Tibial artery (tissue), 4 donors: Measurements from ENCODE around the gene GET3.

Experiments
- DNase-seq, 2 donors: peaks; one replicate each; pipeline ENCODE4 v3.0.0-alpha.2; 2019
- H3K27ac ChIP-seq, 2 donors: fragments of 200-600 bp; sonication (generic) in 1 of 2; 1 replicate in 1 of 2; 2 replicates in 1 of 2; pipeline ENCODE4 v1.5.1; 2018 to 2019; ENCODE audit warnings: mild to moderate bottlenecking in 1 of 2
- H3K27me3 ChIP-seq, 2 donors: fragments of 200-600 bp; sonication (generic) in 1 of 2; one replicate each; pipeline versions ENCODE4 v1.5.1 to v1.6.0; 2016 to 2019
- H3K36me3 ChIP-seq, 3 donors: fragments of 200-600 bp; sonication (generic) in 2 of 3; one replicate each; pipeline ENCODE4 v1.5.1; 2016 to 2019; ENCODE audit warnings: mild to moderate bottlenecking in 2 of 3
- H3K4me1 ChIP-seq, 4 donors: fragments of 200-600 bp; sonication (generic) in 2 of 4; 1 replicate in 3 of 4; 2 replicates in 1 of 4; pipeline ENCODE4 v1.5.1; 2016 to 2019
- H3K4me3 ChIP-seq, 2 donors: fragments of 200-600 bp; sonication (generic) in 1 of 2; 1 replicate in 1 of 2; 2 replicates in 1 of 2; pipeline ENCODE4 v1.5.1; 2018 to 2019; ENCODE audit warnings: mild to moderate bottlenecking in 2 of 2
- H3K9me3 ChIP-seq, 3 donors: fragments of 200-600 bp; sonication (generic) in 1 of 3; one replicate each; pipeline ENCODE4 v1.5.1; 2016 to 2019
- intact Hi-C: fragments of 100-400 bp; cut with DNase I; formaldehyde crosslinking; loops from one replicate; pipeline ENCODE4 v1.15.0; 2023; ENCODE audit warnings: low total_unique reads
- TF ChIP-seq, protein P1 (sequence below), 2 experiments: fragments of 200-600 bp in 1 of 2; fragments of 450-650 bp in 1 of 2; IDR thresholded peaks; one replicate each; pipeline ENCODE4 v1.5.1; 2017 to 2019; ENCODE audit warnings: antibody characterized with exemption in 2 of 2, mild to moderate bottlenecking in 1 of 2, moderate library complexity in 1 of 2

GET3 gene

DNA sequence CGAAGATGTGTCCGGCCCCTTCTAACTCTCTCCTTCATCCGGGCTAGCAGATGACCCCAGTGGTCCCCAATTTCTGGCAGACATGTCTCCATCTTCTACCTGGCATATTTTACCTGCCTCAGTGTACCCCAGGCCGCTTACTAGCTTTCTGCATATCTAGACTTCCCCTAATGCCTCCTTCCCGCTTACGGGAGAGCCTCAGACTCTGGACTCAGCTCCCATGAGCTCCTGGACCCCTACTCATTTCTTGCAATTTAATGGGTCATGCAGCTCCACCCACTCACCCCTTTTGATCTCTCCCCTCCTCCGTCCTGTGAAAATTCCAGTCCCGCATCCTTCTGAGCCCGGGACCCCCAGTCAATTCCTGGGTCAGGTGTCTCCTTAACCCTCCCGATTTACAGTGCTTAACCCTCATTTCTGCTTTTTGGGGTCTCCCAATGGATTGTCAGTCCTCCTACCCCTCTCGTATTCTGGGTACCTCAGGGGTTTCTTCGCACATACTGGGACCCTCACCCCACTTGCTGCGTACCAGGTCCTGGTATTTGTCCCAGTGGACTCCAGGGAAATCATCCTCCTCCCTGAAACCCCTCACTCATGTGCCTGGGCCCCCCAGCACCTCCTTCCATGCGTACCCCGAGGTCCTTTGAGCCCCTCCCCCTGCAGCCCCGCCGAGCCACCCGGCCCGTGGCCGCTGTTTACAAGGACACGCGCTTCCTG is 53.5 kb downstream of the GET3 start:
- intact Hi-C loops = loop anchor here (10.0 kb wide), 1 partner anchor 1054 kb away; no protein-coding TSS in a partner anchor
- DNase-seq = no peak
- H3K4me3 ChIP-seq = peak overlapping the region; percentile 86 to 96
- peaks cover 0 to 58% (median 48%) of the 10 kb centered on the region in 4 donors for H3K4me1 ChIP-seq
- peak overlapping the region; percentile 98 to 99 for H3K27ac ChIP-seq
- H3K36me3 ChIP-seq = peaks cover 0 to 13% (median 9%) of the 10 kb centered on the region in 3 donors
- H3K9me3 ChIP-seq = no peaks in the 10 kb centered on the region
- H3K27me3 ChIP-seq = no peaks in the 10 kb centered on the region
- TF ChIP-seq, protein P1, sequence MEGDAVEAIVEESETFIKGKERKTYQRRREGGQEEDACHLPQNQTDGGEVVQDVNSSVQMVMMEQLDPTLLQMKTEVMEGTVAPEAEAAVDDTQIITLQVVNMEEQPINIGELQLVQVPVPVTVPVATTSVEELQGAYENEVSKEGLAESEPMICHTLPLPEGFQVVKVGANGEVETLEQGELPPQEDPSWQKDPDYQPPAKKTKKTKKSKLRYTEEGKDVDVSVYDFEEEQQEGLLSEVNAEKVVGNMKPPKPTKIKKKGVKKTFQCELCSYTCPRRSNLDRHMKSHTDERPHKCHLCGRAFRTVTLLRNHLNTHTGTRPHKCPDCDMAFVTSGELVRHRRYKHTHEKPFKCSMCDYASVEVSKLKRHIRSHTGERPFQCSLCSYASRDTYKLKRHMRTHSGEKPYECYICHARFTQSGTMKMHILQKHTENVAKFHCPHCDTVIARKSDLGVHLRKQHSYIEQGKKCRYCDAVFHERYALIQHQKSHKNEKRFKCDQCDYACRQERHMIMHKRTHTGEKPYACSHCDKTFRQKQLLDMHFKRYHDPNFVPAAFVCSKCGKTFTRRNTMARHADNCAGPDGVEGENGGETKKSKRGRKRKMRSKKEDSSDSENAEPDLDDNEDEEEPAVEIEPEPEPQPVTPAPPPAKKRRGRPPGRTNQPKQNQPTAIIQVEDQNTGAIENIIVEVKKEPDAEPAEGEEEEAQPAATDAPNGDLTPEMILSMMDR (IDR thresholded peaks at IDR 0.05) = no peak

DNA sequence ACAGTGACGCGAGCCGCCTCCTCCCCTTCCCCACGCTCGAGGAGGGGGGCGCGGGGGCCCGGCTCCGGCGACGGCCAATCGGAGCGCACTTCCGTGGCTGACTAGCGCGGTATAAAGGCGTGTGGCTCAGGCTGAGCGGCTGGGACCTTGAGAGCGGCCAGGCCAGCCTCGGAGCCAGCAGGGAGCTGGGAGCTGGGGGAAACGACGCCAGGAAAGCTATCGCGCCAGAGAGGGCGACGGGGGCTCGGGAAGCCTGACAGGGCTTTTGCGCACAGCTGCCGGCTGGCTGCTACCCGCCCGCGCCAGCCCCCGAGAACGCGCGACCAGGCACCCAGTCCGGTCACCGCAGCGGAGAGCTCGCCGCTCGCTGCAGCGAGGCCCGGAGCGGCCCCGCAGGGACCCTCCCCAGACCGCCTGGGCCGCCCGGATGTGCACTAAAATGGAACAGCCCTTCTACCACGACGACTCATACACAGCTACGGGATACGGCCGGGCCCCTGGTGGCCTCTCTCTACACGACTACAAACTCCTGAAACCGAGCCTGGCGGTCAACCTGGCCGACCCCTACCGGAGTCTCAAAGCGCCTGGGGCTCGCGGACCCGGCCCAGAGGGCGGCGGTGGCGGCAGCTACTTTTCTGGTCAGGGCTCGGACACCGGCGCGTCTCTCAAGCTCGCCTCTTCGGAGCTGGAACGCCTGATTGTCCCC is 54.2 kb downstream of the GET3 start, which contains the start of gene JUNB:
TSS of gene JUNB (plus strand) at position 142 of the 706 bp plus-strand sequence. CDS start at position 428, 286 bp downstream.
- Histone ChIP-seq H3K4me1 (peaks cover 0 to 58% (median 48%) of the 10 kb centered on the region in 4 donors), H3K4me3 (peak within 1 kb of the TSS; percentile 86 to 96)
- intact Hi-C loops = loop anchor here (2.0 to 10.0 kb wide), 2 partner anchors 13 to 1053 kb away; no protein-coding TSS in a partner anchor

DNA sequence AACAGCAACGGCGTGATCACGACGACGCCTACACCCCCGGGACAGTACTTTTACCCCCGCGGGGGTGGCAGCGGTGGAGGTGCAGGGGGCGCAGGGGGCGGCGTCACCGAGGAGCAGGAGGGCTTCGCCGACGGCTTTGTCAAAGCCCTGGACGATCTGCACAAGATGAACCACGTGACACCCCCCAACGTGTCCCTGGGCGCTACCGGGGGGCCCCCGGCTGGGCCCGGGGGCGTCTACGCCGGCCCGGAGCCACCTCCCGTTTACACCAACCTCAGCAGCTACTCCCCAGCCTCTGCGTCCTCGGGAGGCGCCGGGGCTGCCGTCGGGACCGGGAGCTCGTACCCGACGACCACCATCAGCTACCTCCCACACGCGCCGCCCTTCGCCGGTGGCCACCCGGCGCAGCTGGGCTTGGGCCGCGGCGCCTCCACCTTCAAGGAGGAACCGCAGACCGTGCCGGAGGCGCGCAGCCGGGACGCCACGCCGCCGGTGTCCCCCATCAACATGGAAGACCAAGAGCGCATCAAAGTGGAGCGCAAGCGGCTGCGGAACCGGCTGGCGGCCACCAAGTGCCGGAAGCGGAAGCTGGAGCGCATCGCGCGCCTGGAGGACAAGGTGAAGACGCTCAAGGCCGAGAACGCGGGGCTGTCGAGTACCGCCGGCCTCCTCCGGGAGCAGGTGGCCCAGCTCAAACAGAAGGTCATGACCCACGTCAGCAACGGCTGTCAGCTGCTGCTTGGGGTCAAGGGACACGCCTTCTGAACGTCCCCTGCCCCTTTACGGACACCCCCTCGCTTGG is 55.0 kb downstream of the GET3 start:
- intact Hi-C loops = loop anchor here (2.0 to 10.0 kb wide), 2 partner anchors 13 to 1053 kb away; no protein-coding TSS in a partner anchor
- TF ChIP-seq, protein P1 (IDR thresholded peaks at IDR 0.05) = no peak

More for the DNA sequence above, 54.2 kb downstream of the GET3 start, which contains the start of gene JUNB:
- peak; percentile 95 to 99 for DNase-seq
- no peaks in the 10 kb centered on the region for H3K27me3 ChIP-seq
- H3K9me3 ChIP-seq = no peaks in the 10 kb centered on the region
- H3K27ac ChIP-seq = peak within 1 kb of the TSS; percentile 98 to 99
- TF ChIP-seq, protein P1 (IDR thresholded peaks at IDR 0.05) = peak in 1 of 2 experiments; percentile 26
- peaks cover 0 to 13% (median 9%) of the 10 kb centered on the region in 3 donors for H3K36me3 ChIP-seq

DNA sequence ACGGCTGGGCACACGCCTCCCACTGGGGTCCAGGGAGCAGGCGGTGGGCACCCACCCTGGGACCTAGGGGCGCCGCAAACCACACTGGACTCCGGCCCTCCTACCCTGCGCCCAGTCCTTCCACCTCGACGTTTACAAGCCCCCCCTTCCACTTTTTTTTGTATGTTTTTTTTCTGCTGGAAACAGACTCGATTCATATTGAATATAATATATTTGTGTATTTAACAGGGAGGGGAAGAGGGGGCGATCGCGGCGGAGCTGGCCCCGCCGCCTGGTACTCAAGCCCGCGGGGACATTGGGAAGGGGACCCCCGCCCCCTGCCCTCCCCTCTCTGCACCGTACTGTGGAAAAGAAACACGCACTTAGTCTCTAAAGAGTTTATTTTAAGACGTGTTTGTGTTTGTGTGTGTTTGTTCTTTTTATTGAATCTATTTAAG is 55.6 kb downstream of the GET3 start:
- Histone ChIP-seq H3K36me3 (peaks cover 0 to 13% (median 9%) of the 10 kb centered on the region in 3 donors), H3K27ac (peak overlapping the region; percentile 98 to 99), H3K4me1 (peaks cover 0 to 44% (median 35%) of the 10 kb centered on the region in 4 donors), H3K9me3 (no peaks in the 10 kb centered on the region), H3K4me3 (peak overlapping the region; percentile 86 to 96), H3K27me3 (no peaks in the 10 kb centered on the region)
- no peak for DNase-seq
- TF ChIP-seq, protein P1 (IDR thresholded peaks at IDR 0.05) = no peak
- intact Hi-C loops = loop anchor here (2.0 to 10.0 kb wide), 2 partner anchors 14 to 1052 kb away; no protein-coding TSS in a partner anchor

More for the DNA sequence above, 55.0 kb downstream of the GET3 start:
- DNase-seq = peak in 1 of 2 donors; percentile 82
- peak overlapping the region; percentile 98 to 99 for H3K27ac ChIP-seq
- H3K4me3 ChIP-seq = peak overlapping the region; percentile 86 to 96
- no peaks in the 10 kb centered on the region for H3K9me3 ChIP-seq
- peaks cover 0 to 50% (median 41%) of the 10 kb centered on the region in 4 donors for H3K4me1 ChIP-seq
- peaks cover 0 to 13% (median 9%) of the 10 kb centered on the region in 3 donors for H3K36me3 ChIP-seq
- H3K27me3 ChIP-seq = no peaks in the 10 kb centered on the region
